Caki2 (cell line): ENCODE results near the gene HSPBP1. TPM values are rescaled to one million over a fixed set of nuclear protein-coding genes. Genes with fewer than 3 reads are reported as not detected.

ENCODE experiments used
- DNase-seq: peaks from one replicate; pipeline ENCODE4 v3.0.0-alpha.2; 2015; ENCODE audit warnings: low read depth
- in situ Hi-C: cut with HindIII; loops from 2 replicates; pipeline ENCODE4 v1.10.0; 2016; ENCODE audit warnings: low sequenced_read_pairs, low pct_unique_long_range_greater_than_20kb, mixed read lengths
- total RNA-seq: library from RNA; depleted of rRNA; stranded (reverse); fragments of >200 nt; shearing (Covaris generic); gene quantifications from 2 replicates; pipeline ENCODE4 v1.2.3, GENCODE V29; 2014; ENCODE audit warnings: low replicate concordance

HSPBP1 gene
- total RNA-seq, 1 experiment from 2014 or later: 145 TPM

GRCh38 chr19:55248166-55248675, 31.7 kb downstream of the HSPBP1 start:
- in situ Hi-C loops: no loop called here

DNA sequence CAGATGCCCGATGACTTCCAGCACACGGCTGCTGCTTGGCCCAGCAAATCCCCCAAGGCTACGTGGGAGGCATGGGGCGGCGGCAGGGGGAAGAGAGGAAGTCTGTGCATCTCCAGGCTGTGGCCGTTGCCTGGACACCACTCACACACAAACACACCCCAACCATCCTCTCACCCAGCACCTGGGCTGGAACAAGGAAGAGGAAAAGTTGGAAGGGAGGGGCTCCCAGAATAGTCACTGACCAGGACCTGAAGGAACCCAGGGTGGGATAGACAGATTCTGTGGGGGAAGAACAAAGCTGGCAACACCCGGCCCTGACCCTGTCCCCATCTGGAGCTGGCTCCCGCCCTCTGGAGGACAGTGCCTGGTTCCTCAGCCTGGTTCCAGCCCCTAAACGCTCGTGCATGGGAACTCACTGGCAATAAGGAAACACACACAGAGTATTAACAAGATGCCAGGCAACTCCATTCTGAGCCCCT, 32.2 kb downstream of the HSPBP1 start:
- DNase-seq: peak; percentile 45
- in situ Hi-C loops: no loop called here

More at GRCh38 chr19:55248166-55248675, 31.7 kb downstream of the HSPBP1 start:
- no peak for DNase-seq

DNA sequence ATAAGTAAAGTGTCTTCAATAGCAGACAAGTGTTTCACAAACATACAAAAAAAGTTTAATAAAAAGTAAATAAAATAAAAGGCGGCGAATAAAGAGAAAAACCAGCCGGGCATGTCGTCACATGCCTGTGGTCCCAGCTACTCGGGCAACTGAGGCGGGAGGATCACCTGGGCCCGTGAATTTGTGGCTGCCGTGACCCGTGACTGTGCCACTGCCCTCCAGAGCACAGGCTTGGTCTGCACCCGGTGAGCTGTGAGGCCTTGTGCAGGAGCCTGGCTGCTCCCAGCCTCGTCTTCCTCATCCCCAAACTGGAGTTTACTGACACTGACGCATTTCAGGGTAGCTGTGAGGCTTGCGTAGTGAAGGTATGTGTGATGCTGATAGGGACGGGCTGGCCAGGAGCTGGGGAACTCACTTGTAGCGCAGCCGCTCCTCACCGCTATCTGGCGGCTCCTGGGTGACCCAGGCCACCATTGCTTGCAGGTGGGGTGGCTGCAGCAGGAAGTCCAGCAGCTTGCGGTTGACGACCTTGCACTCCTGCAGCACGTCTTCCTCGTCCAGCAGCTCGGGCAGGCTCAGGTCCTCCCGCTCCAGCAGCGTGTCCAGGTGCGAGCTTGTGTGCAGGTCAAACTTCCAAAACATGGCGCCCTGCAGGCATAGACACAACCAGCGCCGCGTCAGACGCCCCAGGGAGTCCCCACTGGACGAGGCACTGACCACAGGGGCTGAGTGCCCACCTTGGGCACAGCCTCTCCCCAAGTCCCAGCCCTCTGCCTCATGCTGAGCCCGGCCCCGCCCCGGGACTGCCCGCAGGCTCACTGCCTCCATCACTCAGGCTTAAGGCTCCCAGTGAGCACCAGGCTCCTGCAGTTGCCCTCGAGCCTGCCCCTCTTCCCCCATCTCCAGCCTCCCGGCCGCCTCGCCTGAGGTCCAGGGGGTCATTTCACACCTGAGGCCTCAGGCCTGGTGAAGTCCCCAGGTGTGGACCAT, 33.2 kb downstream of the HSPBP1 start:
- in situ Hi-C loops: no loop called here
- no peak for DNase-seq

GRCh38 chr19:55245236-55245904, 34.5 kb downstream of the HSPBP1 start:
- no peak for DNase-seq
- in situ Hi-C loops: no loop called here

DNA sequence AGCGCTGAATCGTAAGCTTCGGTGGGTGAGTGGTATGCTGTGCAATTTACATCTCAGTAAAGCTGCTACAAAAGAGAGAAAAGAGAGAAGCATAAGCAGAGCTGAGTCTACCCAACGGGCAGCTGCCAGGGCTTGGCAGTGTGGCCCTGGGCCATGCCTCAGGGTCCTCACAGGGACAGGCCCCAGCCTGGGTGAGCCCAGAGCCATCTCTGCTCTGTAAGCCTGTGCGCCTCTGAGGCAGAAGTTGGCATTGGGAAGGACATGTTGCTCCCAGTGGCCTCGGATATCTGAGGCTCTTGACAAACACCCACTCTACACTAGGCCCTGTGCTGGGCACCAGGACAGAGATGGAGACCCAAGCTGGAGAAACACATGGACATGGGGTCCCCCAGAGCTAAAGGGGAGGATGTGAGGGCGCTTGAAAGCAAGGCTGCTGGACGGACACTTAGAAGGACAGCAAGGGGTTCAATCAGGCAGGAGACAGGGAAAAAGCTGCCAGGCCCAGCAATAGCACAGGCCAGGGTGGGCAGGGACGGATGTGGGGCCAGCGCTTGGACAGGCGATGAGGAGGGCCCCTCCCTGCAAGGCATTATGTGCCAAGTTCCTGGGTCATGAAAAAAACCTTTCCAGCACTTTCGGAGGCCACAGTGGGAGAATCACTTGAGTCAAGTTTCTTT, 35.8 kb downstream of the HSPBP1 start:
- in situ Hi-C loops: no loop called here
- DNase-seq: no peak

DNA sequence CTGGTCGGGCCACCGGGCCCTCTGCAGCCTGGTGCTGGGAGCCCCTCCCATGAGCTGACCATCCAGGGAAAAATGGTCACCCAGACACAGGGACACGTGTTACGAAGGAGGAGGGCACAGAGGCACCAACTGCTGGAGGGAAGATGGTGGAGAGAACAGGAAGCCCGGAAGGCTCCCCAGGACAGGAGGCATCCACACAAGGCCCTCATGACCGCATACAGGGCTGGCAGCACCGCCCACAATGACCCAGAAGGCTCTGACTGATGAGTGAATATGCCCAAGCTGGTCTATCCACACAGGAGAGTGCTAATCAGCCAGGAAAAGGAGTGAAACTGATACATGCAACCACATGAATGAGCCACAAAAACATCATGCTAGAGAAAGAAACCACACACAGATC, 37.4 kb downstream of the HSPBP1 start:
- in situ Hi-C loops: no loop called here
- no peak for DNase-seq

- DNase-seq: no peak
- in situ Hi-C loops: no loop called here
These were observed 37.9 kb downstream of the HSPBP1 start for GRCh38 chr19:55241935-55242464.

DNA sequence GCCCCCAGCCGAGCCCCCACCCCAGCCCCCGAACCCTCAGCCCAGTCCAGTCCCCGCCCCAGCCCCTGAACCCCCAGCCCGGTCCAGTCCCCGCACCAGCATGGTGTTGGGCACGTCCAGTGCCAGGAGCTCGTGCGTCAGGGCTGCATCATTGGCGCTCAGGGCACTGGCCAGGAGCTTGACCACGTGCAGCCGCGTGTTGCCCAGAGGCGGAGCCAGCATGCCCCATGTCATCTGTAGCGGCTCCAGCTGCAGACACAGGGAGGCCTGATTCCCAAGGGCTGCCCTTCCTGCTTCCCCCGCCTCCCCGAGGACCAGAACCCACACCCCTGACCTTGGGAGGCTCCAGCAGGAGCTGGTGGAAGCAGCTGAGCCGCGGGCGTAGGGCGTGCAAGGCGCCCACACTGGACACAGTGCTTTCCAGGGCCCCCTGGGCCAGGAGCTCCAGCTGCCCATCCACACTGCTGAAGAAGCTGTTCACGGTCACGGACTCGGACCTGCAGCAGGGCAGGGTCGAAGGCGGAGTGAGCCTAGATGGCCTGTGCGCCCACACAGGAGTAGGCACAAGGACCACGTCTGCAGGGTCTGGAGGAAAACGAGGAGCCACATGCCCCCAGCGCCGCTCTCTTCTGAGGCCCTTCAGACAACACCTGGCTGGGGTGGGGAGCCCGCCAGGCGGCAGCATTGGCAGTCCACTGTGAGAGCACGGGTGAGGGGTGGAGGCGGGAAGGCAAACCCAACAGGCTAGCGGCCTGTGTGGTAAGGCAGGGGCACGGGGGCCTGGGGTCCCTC, 38.6 kb downstream of the HSPBP1 start:
- in situ Hi-C loops: no loop called here
- DNase-seq: no peak

DNA sequence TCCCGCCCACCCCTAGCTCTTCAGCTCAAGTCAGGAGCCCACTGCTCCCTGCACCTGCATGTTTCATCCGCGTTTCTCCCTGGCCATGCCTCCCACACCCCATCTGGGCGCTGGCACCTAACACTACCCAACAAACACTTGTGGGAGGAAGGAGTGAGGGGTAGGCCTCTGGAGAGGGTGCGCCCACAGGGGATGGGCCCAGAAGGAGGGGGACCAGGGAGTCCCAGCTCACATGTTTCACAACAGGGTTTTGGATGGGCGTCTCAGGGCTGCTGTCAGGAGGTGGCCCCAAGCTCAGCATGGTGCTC, 39.2 kb downstream of the HSPBP1 start:
- DNase-seq: no peak
- in situ Hi-C loops: no loop called here

DNA sequence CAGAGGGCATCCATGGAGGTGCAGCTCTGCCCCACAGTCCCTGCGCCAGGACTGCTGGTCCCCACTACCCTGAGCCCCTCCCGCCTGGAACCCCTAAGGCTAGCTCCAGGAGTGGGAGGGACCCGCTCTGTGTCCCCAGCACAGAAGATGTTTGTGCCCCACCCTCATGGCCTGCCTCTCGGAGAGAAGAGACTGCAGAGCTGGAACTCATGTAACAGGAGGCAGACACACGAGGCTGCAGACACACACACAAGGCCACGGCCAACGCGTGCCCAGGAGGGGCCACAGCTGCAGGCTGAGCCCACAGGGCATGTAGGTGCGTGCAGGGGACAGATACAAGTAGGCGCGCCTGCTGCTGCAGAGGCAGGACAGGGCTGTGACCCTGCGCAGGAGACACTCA, 40.9 kb downstream of the HSPBP1 start:
- in situ Hi-C loops: no loop called here

GRCh38 chr19:55238030-55238429, 41.9 kb downstream of the HSPBP1 start:
- in situ Hi-C loops: no loop called here
- DNase-seq: no peak

More for the DNA sequence above, 40.9 kb downstream of the HSPBP1 start:
- DNase-seq: no peak

DNA sequence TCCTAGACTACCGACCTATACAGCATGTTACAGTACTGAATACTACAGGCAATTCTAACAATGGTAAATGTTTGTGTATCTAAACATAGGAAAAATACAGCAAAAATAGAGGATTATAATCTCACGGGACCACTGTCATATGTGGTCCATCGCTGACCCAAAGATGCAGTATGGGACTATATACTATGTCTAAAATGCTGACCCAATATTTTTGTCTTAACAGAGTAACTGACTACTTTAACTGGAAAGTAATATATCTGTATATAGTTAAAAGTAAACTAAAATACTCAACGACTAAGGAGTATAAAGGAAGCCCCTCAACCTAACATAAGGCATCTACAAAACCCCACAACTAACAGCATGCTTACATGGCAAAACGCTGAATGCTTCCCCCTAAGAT, 46.9 kb downstream of the HSPBP1 start:
- in situ Hi-C loops: no loop called here
- DNase-seq: no peak

DNA sequence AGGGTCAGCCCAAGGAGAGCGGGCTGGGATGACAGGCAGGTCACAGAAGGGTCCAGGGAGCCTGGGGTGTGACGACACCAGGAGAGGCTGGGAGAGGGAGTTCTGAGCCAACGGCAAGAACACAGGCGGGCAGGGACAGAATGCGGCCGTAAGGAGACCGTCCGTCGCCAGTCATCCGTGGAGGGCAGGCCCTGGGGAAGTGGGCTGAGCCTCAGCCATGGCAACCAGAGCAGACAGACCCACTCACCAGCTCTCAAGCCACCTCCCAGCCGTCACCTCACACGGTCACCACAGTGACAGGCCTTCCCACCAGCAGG, 47.7 kb downstream of the HSPBP1 start:
- DNase-seq: no peak
- in situ Hi-C loops: no loop called here

- DNase-seq: no peak
- in situ Hi-C loops: no loop called here
These were observed 48.3 kb downstream of the HSPBP1 start for GRCh38 chr19:55231391-55232285.

DNA sequence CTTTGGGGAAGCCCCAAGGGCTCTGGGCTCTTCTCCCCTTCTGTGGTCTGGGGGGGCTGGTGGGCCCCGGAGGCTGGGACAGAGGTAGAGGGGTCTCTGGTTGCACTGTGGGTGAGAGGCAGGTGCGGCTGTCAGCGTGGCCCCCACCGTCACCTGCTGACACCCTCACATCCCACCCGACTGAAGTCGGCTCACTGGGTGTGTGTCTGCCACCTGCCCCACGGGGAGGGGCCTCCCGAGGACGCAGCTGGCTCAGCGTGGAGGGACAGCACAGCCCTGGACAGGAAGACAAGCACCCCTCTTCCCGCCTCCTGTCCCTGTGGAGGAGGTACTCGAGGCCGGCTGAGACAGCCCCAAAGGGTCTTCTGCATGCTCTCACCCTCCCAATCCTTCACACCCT, 49.1 kb downstream of the HSPBP1 start:
- in situ Hi-C loops: no loop called here
- no peak for DNase-seq

- no peak for DNase-seq
- in situ Hi-C loops: no loop called here
These were observed 49.6 kb downstream of the HSPBP1 start for GRCh38 chr19:55230329-55230728.

- no peak for DNase-seq
- in situ Hi-C loops: no loop called here
These were observed 50.1 kb downstream of the HSPBP1 start for GRCh38 chr19:55229789-55230182.
